Measurements from ENCODE around the gene PIP5K1C. TPM values are rescaled to one million over a fixed set of nuclear protein-coding genes. Genes with fewer than 3 reads are reported as not detected.

PIP5K1C gene, protein sequence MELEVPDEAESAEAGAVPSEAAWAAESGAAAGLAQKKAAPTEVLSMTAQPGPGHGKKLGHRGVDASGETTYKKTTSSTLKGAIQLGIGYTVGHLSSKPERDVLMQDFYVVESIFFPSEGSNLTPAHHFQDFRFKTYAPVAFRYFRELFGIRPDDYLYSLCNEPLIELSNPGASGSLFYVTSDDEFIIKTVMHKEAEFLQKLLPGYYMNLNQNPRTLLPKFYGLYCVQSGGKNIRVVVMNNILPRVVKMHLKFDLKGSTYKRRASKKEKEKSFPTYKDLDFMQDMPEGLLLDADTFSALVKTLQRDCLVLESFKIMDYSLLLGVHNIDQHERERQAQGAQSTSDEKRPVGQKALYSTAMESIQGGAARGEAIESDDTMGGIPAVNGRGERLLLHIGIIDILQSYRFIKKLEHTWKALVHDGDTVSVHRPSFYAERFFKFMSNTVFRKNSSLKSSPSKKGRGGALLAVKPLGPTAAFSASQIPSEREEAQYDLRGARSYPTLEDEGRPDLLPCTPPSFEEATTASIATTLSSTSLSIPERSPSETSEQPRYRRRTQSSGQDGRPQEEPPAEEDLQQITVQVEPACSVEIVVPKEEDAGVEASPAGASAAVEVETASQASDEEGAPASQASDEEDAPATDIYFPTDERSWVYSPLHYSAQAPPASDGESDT
- 10 to 100 TPM; 29.0 to 32.7 (median 31.2) TPM for polyA plus RNA-seq (ENCODE audit: insufficient read length in 3 of 3)
- long read RNA-seq, donor 1, partial matches to known transcripts: 5 of 5 reads
- long read RNA-seq, donor 1, other reads (novel, unspliced or antisense): 0 of 5 reads
- long read RNA-seq, donor 2, full-length matches to known transcripts: 4 of 4 reads
- long read RNA-seq, donor 2, partial matches to known transcripts: 0 of 4 reads
- long read RNA-seq, donor 2, other reads (novel, unspliced or antisense): 0 of 4 reads
- long read RNA-seq, donor 3: 0 reads
- long read RNA-seq, donor 4, full-length matches to known transcripts: 5 of 5 reads
- long read RNA-seq, donor 4, partial matches to known transcripts: 0 of 5 reads
- long read RNA-seq, donor 4, other reads (novel, unspliced or antisense): 0 of 5 reads
- long read RNA-seq, donor 5, partial matches to known transcripts: 5 of 5 reads
- long read RNA-seq, donor 5, other reads (novel, unspliced or antisense): 0 of 5 reads
- long read RNA-seq, donor 6, partial matches to known transcripts: 0 of 2 reads
- long read RNA-seq, donor 6, other reads (novel, unspliced or antisense): 0 of 2 reads
- long read RNA-seq, donor 7, full-length matches to known transcripts: 6 of 15 reads
- long read RNA-seq, donor 7, partial matches to known transcripts: 9 of 15 reads
- long read RNA-seq, donor 7, other reads (novel, unspliced or antisense): 0 of 15 reads
- long read RNA-seq, donor 8, full-length matches to known transcripts: 2 of 2 reads
- long read RNA-seq, donor 8, partial matches to known transcripts: 0 of 2 reads
- long read RNA-seq, donor 8, other reads (novel, unspliced or antisense): 0 of 2 reads
- long read RNA-seq, donor 9, full-length matches to known transcripts: 3 of 3 reads
- long read RNA-seq, donor 9, partial matches to known transcripts: 0 of 3 reads
- long read RNA-seq, donor 9, other reads (novel, unspliced or antisense): 0 of 3 reads
- long read RNA-seq, donor 10, full-length matches to known transcripts: 5 of 5 reads
- long read RNA-seq, donor 10, partial matches to known transcripts: 0 of 5 reads
- long read RNA-seq, donor 10, other reads (novel, unspliced or antisense): 0 of 5 reads
- long read RNA-seq, donor 11, partial matches to known transcripts: 0 of 1 reads
- long read RNA-seq, donor 11, other reads (novel, unspliced or antisense): 0 of 1 reads
- long read RNA-seq, donor 12, full-length matches to known transcripts: 7 of 7 reads
- long read RNA-seq, donor 12, partial matches to known transcripts: 0 of 7 reads
- long read RNA-seq, donor 12, other reads (novel, unspliced or antisense): 0 of 7 reads
- long read RNA-seq, donor 13: 0 reads
- long read RNA-seq, donor 14: 0 reads
- long read RNA-seq, donor 15: 0 reads
- long read RNA-seq, donor 16, full-length matches to known transcripts: 2 of 10 reads
- long read RNA-seq, donor 16, partial matches to known transcripts: 8 of 10 reads
- long read RNA-seq, donor 16, other reads (novel, unspliced or antisense): 0 of 10 reads

DNA sequence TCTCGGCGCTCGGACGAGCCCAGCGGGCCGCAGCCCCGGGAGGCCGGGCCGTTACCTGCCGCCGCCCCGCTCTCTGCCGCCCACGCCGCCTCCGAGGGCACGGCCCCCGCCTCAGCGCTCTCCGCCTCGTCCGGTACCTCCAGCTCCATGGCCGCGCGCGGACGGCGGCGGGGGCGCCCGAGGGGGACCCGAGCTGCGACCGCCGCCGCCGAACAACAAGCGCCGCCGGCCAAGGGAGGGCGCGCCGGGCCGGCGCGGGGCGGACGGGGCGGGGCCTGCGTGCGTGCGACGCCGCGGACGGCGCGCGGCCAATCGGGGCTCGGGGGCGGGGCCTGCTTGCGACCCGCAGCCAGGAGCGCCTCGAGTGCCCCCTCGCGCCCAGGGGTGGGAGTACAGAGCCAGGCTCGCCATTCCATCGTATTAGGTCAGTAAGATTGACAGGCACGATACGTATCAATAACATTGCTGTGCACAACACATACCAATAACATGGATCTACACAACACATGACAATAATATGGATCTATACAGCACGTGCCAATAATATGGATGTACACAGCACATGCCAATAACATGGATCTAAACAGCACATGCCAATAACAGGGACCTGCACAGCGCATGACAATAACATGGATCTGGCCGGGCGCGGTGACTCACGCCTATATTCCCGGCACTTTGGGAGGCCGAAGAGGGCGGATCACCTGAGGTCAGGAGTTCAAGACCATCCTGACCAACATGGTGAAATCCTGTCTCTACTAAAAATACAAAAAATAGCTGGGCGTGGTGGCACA, at the start of gene PIP5K1C:
Gene PIP5K1C, minus strand, starts transcription at position 227 of the 791 bp plus-strand sequence. Its CDS starts 78 bp downstream, at position 149.
- peak; percentile 84 for DNase-seq

DNA sequence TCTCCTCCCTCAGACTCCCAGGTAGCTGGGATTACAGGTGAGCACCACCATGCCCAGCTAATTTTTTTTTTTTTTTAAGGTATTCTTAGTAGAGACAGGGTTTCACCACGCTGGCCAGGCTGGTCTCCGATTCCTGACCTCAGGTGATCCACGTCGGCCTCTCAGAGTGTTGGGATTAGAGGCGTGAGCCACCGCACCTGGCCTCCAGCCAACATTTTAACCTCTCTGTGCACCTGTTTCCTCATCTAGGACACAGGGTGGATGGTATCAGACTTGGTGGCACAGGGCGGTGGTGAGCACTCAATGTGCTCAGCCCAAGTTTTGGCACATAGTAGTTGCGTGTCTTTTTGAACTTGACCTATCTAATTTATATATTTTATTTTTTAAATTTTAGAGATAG, 48.7 kb upstream of the PIP5K1C start:
- DNase-seq: no peak

DNA sequence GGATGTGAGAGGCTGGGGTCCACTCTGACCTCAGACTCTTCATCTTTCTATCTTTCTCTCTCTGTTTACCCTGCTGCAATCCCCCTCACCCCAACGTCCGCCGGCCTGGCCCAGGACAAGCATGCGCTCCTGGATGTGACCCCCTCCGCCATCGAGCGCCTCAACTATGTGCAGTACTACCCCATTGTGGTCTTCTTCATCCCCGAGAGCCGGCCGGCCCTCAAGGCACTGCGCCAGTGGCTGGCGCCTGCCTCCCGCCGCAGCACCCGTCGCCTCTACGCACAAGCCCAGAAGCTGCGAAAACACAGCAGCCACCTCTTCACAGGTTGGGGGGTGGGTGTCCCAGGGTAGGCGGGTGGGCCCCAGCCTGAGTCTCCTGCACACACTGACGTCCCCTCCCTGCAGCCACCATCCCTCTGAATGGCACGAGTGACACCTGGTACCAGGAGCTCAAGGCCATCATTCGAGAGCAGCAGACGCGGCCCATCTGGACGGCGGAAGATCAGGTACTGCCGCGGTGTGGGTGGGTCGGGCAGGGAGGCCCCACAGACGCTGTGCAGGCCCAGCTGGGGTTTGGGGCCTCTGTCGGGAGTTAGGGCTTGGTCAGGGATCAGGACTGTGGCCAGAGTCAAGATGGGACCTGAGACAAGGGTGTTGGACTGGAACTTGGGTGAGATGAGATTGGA, 46.2 kb upstream of the PIP5K1C start:
- DNase-seq: no peak

DNA sequence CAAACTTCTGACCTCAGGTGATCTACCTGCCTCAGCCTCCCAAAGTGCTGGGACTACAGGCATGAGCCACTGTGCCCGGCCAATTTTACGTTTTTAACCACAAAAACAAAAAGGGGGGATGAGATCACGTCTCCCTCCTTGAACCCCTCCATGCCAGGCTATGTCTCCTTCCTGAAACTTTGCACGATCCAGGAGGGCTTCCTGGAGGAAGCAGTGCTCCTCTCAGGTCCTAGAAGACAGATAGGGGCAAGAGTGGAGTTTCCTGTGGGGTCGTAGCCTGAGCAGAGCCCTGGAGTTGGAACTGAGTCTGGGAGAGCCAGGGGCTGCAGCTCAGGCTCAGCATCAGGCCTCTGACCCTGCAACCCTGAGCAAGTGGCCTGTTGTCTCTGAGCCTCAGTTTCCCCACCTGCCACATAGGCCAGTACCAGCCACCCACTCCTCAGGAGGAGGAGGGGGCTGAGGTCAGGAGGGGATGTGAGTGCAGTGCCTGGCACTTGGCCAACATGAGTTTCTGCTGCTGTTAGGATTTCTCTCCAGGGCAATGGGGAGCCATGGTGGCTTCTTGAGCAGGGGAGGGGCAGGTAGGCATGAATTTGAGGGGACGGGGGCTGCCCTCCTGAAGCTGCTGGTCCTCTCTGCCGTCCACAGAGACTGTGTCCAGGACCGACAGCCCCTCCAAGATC, 45.2 kb upstream of the PIP5K1C start:
- no peak for DNase-seq

DNA sequence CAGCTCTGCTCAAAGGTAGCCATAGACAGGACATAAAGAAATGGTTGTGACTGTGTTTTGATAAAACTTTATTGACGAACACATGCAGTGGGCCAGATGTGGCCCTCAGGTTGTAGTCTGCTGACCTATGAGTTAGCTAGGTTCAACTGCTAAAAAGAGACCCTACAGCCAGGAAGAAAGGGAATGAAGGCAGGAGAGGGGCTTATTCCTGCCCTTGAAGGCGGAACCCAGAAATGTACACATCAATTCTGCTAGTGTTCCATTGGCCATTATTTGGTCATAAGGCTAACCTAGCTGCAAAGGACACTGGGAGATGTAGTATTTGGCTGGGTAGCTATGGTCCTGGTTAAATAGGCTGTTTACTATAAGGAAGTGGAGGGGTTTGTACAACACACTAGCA, 43.2 kb upstream of the PIP5K1C start:
- no peak for DNase-seq

DNA sequence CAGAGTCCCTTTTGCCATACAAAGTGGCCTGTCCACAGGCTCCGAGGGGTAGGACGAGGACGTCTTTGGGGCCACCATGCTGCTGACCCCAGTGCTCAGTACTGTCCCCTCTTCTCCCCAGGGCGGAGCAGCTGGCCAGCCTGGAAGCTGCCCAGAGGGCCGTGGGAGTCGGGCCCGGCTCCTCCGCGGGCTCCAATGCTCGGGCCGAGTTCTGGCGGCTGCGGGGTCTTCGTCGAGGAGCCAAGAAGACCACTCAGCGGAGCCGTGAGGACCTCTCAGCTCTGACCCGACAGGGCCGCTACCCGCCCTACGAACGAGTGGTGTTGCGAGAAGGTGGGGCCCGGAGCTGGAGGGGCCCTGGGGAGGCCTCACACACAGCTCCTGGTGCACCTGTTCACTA, 40.2 kb upstream of the PIP5K1C start:
- no peak for DNase-seq

DNA sequence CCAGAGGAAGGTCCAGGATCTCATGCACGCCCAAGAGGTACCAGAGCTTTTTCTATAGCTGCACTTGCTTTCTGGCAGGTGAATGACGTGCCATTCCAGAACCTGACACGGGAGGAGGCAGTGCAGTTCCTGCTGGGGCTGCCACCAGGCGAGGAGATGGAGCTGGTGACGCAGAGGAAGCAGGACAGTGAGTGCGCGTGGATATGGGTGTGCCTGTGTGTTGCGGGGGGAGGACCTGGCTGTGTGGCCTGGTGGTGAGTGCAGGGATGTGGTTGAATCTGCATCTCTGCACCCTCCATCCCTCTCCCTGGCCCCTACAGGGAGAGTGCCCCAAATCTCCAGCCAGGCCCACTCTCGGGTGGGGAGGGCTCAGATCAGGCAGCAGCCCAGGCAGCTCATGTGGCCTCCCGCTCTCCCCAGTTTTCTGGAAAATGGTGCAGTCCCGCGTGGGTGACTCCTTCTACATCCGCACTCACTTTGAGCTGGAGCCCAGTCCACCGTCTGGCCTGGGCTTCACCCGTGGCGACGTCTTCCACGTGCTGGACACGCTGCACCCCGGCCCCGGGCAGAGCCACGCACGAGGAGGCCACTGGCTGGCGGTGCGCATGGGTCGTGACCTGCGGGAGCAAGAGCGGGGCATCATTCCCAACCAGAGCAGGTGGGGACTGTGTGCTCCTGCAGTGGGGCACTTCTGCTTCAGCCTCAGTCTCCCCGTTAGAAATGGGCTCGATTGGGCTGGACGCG, 38.4 kb upstream of the PIP5K1C start:
- DNase-seq: no peak

DNA sequence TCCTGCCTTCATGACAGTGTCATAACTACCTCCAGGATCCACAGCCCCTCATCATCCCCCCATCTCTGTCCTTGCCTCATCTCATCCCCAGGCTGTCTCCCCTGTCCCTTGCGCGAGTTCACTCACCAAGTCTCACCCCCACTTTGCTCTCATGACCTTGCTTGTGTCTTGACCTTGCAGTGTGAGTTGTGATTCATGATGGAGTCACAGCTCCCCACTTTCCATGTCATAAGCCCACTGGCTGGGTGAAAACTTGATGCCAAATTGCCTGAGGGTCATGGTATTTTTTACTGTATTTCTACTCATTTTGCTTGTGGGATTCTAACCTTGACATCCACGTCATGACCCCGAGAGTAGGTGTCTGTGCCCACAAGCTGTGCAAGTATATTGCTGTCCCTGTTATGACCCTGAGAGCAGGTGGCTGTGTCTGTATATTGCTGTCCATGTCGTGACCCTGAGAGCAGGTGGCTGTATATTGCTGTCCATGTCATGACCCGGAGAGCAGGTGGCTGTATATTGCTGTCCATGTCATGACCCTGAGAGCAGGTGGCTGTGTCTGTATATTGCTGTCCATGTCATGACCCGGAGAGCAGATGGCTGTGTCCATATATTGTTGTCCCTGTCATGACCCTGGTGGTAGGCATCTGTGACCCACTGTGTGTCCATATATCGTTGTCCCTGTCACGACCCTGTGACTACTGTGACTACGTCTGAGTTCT, 37.4 kb upstream of the PIP5K1C start:
- DNase-seq: no peak

DNA sequence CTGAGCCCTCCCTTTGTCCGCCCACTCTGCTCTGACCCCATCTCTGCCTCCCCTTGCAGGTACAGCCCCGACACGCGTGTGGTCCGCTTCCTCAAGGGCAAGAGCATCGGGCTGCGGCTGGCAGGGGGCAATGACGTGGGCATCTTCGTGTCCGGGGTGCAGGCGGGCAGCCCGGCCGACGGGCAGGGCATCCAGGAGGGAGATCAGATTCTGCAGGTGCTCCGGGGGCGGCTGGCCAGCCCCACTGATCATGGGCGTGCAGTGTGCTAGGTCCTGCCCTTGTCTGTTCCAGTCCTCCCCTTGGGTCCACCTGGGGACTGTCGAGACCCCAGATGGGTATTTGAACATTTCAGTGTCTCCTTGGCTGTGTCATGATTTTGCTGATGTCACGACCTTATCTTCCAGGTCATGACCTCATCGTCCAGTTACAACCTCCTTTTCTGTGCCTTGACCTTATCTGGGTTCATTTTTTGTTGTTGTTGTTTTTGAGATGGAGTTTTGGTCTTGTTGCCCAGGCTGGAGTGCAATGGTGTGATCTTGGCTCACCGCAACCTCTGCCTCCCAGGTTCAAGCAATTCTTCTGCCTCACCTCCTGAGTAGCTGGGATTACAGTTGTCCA, 35.9 kb upstream of the PIP5K1C start:
- DNase-seq: no peak

DNA sequence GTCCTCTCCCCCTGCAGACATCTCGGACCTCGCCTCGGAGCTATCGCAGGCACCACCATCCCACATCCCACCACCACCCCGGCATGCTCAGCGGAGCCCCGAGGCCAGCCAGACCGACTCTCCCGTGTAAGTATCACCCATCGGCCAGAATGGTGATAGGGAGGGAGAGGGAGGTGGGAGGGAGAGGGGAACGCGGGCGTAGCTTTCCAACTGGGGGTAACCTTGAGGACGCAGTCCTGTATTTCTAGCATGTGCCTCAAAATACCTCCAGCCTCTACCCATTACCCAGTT, 34.0 kb upstream of the PIP5K1C start:
- DNase-seq: no peak

DNA sequence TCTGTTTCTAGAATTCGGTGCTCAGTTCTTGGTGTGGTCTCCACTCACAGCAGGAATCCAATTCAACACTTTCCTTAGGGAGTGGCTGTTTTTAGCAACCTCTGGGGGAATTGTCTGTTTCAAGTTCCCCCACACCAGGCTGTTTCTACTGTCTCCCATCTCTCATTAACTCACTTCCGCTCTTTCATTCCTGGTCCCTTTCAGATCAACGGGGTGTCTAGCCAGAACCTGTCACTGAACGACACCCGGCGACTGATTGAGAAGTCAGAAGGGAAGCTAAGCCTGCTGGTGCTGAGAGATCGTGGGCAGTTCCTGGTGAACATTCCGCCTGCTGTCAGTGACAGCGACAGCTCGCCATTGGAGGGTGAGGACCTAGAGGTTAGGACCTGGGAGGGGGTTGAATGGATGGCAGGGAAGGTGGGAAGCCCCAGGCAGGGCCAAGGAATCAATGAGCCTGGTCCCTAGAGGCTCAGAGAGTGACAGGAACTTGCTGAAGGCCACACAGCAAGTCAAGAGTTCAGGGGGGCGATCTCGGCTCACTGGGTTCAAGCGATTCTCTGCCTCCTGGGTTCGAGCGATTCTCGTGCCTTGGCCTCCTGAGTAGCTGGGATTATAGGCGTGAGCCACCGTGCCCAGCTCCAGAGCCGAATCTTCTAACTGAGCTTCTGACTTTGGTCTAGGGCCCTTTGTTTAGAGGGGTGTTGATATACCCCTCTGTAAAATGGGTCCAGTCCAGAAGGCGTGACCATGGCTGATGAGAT, 33.5 kb upstream of the PIP5K1C start:
- no peak for DNase-seq

DNA sequence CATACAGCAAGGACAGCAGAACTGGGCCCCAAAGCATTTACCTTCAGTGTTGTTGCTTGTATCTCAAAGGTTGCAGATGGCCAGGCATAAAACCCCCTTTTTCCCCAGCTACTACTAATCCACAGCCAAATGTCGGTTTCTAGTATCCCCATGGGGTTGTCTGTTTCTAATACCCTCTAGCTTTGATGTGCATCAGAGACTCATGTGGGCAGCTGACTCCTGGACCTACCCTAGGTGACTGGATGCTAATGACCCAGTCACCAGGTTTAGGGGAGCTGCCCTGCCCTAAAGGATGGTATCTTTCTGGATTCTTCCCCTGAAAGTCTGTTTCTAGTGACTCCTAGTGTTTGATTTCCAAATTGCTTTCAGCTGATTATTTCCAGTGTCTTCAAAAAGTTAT, 31.8 kb upstream of the PIP5K1C start:
- DNase-seq: no peak

DNA sequence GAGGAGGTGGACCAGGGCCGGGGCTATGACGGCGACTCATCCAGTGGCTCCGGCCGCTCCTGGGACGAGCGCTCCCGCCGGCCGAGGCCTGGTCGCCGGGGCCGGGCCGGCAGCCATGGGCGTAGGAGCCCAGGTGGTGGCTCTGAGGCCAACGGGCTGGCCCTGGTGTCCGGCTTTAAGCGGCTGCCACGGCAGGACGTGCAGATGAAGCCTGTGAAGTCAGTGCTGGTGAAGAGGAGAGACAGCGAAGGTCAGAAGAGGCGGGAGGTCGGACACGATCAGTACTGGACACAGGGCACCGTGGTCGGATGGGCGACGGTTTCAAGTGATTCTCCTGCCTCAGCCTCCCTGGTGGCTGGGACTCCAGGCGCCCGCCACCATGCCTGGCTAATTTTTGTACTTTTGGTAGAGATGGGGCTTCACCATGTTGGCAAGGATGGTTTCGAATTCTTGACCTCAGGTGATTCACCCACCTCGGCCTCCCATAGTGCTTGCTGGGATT, 30.2 kb upstream of the PIP5K1C start:
- DNase-seq: no peak

DNA sequence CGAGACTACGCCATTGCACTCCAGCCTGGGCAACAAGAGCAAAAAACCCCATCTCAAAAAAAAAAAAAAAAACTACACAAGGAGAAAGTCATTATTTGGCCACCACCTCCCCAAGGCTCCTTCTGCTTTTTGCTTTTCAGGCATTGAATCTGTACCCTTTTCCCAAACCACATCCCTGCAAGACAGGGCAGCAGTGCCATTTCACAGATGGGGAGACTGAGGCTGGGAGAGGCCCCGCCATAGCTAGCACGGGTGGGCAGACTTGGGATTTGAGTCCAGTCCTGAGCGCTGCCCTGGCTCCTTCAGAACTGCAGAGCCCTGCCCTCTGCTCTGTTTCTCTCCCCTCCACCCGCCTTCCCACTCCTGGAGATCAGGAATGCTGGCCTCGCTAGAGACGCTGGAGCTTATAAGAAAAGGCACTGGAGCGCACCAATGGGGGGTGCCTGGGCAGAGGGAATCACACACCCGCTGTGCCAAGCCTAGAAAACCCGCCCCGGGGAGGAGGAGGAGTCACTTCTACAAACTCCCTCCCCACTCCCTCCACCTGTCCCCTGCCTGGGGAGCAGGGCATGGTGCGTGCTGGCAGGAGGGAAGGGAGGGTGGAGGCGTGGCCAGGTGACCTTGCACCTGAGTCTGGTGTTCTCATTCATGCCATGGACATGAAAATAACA, 25.5 kb upstream of the PIP5K1C start:
- peak; percentile 76 for DNase-seq

DNA sequence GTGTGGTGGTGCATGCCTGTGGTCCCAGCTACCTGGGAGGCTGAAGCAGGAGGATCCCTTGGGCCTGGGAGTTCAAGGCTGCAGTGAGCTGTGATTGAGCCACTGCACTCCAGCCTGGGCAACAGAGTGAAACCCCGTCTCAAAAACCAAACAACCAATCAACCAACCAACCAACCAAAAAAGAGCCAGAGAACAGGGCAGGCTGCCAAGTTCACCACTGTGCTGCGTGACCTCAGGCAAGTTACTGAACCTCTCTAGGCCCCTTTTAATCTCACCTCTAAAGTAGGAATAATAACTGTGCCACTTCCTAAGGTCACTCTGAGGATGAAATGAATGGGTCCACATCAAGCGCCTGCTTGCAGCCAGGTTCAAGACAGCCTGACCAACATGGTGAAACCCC, 24.9 kb upstream of the PIP5K1C start:
- no peak for DNase-seq
